GM23338 (cell line): Measurements from ENCODE around the gene HIPK1. TPM values are rescaled to one million over a fixed set of nuclear protein-coding genes. Genes with fewer than 3 reads are reported as not detected.

ENCODE experiments used
- ATAC-seq: fragments of 200-7000 bp; cut with Tn5 transposase; 3 replicates; pipeline ENCODE4 v1.9.1; 2020
- DNase-seq: peaks from one replicate; pipeline ENCODE4 v3.0.0-alpha.2; 2015; ENCODE audit warnings: low spot score
- H2AFZ ChIP-seq: fragments of 200-600 bp; sonication (generic); 2 replicates; pipeline ENCODE4 v1.8.0; 2016; ENCODE audit warnings: antibody characterized with exemption, mild to moderate bottlenecking, moderate library complexity
- H3F3A ChIP-seq: fragments of 200-600 bp; sonication (generic); replicated peaks from 2 replicates; pipeline ENCODE4 v1.8.0; 2017; ENCODE audit warnings: antibody characterized with exemption, mixed run types, low read depth
- H3K27ac ChIP-seq: fragments of 200-600 bp; sonication (generic); 2 replicates; pipeline ENCODE4 v1.6.1; 2016; ENCODE audit warnings: low read depth
- H3K27me3 ChIP-seq: fragments of 200-600 bp; sonication (generic); 2 replicates; pipeline ENCODE4 v1.8.0; 2016; ENCODE audit warnings: mild to moderate bottlenecking, mixed run types, moderate library complexity; ENCODE audit not compliant: insufficient read depth
- H3K36me3 ChIP-seq: fragments of 200-600 bp; sonication (generic); 2 replicates; pipeline ENCODE4 v1.8.0; 2016; ENCODE audit warnings: mild to moderate bottlenecking; ENCODE audit not compliant: insufficient read depth
- H3K4me1 ChIP-seq: fragments of 200-600 bp; sonication (generic); 2 replicates; pipeline ENCODE4 v1.8.0; 2016; ENCODE audit warnings: mild to moderate bottlenecking, moderate library complexity; ENCODE audit not compliant: insufficient read depth
- H3K4me2 ChIP-seq: fragments of 200-600 bp; sonication (generic); 2 replicates; pipeline ENCODE4 v1.7.1; 2017; ENCODE audit warnings: mixed run types
- H3K4me3 ChIP-seq: fragments of 200-600 bp; sonication (generic); 2 replicates; pipeline ENCODE4 v1.6.1; 2016; ENCODE audit warnings: mixed run types
- H3K79me2 ChIP-seq: fragments of 200-600 bp; sonication (generic); replicated peaks from 2 replicates; pipeline ENCODE4 v1.8.0; 2017; ENCODE audit warnings: mild to moderate bottlenecking; ENCODE audit not compliant: insufficient read depth
- H3K9me2 ChIP-seq: fragments of 200-600 bp; sonication (generic); 2 replicates; pipeline ENCODE4 v1.8.0; 2017; ENCODE audit not compliant: insufficient read depth
- H4K20me1 ChIP-seq: fragments of 200-600 bp; sonication (generic); replicated peaks from 2 replicates; pipeline ENCODE4 v1.8.0; 2017; ENCODE audit warnings: mild to moderate bottlenecking; ENCODE audit not compliant: insufficient read depth
- H3K27ac Mint-ChIP-seq: 2 replicates; pipeline ENCODE4 v1.8.0; 2020; ENCODE audit warnings: inconsistent platforms, mild to moderate bottlenecking, moderate library complexity, mixed read lengths
- H3K27me3 Mint-ChIP-seq: 3 replicates; pipeline ENCODE4 v1.8.0; 2022; ENCODE audit warnings: low read depth, mild to moderate bottlenecking, moderate library complexity, mixed read lengths, inconsistent platforms; ENCODE audit not compliant: insufficient read depth, poor library complexity
- H3K36me3 Mint-ChIP-seq: 3 replicates; pipeline ENCODE4 v1.8.0; 2021; ENCODE audit warnings: low read depth, mild to moderate bottlenecking, inconsistent platforms, moderate library complexity, mixed read lengths
- H3K4me1 Mint-ChIP-seq: 3 replicates; pipeline ENCODE4 v1.8.0; 2020; ENCODE audit warnings: mild to moderate bottlenecking, inconsistent platforms, mixed read lengths
- H3K4me3 Mint-ChIP-seq: 3 replicates; pipeline ENCODE4 v1.8.0; 2021; ENCODE audit warnings: moderate library complexity, mild to moderate bottlenecking, inconsistent platforms, mixed read lengths
- H3K9me3 Mint-ChIP-seq: 3 replicates; pipeline ENCODE4 v1.8.0; 2020; ENCODE audit warnings: moderate library complexity, mild to moderate bottlenecking, inconsistent platforms, mixed read lengths
- CREB1 ChIP-seq: fragments of 250-450 bp; sonication (Bioruptor Pico); IDR thresholded peaks from 2 replicates; pipeline ENCODE4 v1.5.0; 2020; ENCODE audit warnings: low read depth, mild to moderate bottlenecking, moderate library complexity
- CTCF ChIP-seq, 2 experiments: fragments of 200-600 bp in 1 of 2; sonication (generic) in 1 of 2; conservative IDR thresholded peaks; 2 replicates each; pipeline versions ENCODE4 v1.5.1 to v1.6.1; 2016 to 2017; ENCODE audit warnings: antibody characterized with exemption in 2 of 2, low read depth in 2 of 2, mild to moderate bottlenecking in 2 of 2, moderate library complexity in 1 of 2
- EZH2phosphoT487 ChIP-seq: fragments of 200-600 bp; sonication (generic); IDR thresholded peaks from one replicate; pipeline ENCODE4 v1.8.1; 2018; ENCODE audit warnings: antibody characterized with exemption; ENCODE audit not compliant: unreplicated experiment
- JUNB ChIP-seq: IDR thresholded peaks from one replicate; pipeline ENCODE4 v1.6.1; 2016; ENCODE audit warnings: antibody characterized with exemption; ENCODE audit not compliant: unreplicated experiment
- POLR2AphosphoS5 ChIP-seq: IDR thresholded peaks from 2 replicates; pipeline ENCODE4 v1.6.1; 2016; ENCODE audit warnings: antibody characterized with exemption, low read depth
- REST ChIP-seq: IDR thresholded peaks from one replicate; pipeline ENCODE4 v1.6.1; 2018; ENCODE audit warnings: antibody characterized with exemption; ENCODE audit not compliant: unreplicated experiment
- ZNF331 ChIP-seq: fragments of 250-450 bp; sonication (Bioruptor Pico); IDR thresholded peaks from 2 replicates; pipeline ENCODE4 v1.5.0; 2020; ENCODE audit warnings: low read depth, mild to moderate bottlenecking, moderate library complexity
- ZNF462 ChIP-seq: fragments of 250-450 bp; sonication (Bioruptor Pico); IDR thresholded peaks from 2 replicates; pipeline ENCODE4 v1.5.0; 2020; ENCODE audit warnings: mild to moderate bottlenecking, moderate library complexity
- polyA plus RNA-seq: library from polyadenylated mRNA; unstranded; fragments of >200 nt; fragmentation: Nextera tagmentation; extraction: Ambion mirVana; gene quantifications from 2 replicates; pipeline ENCODE4 v1.2.1, GENCODE V29; 2016
- total RNA-seq: library from RNA; depleted of rRNA; stranded (reverse); fragments of >200 nt; shearing (Covaris generic); gene quantifications from 2 replicates; pipeline ENCODE4 v1.2.3, GENCODE V29; 2014

Gene HIPK1
- total and polyA plus RNA-seq, 2 experiments from 2014 or later, result 14.3 to 47.5 TPM

GRCh38 chr1:114010433-114011184, 81.5 kb downstream of the HIPK1 start:
- Histone ChIP-seq H3F3A (0 out of 2 replicates have a peak, but pooled peaks cover 3% of the 10 kb centered on the region), H3K9me2 (peaks cover 13% of the 10 kb centered on the region; the same call in 1 of the 2 replicates), H4K20me1 (no peaks in the 10 kb centered on the region), H3K4me1 (peaks cover 20% of the 10 kb centered on the region), H3K27me3 (no peaks in the 10 kb centered on the region), H3K36me3 (no peaks in the 10 kb centered on the region), H2AFZ (peak overlapping the region; percentile 67; the same call in 1 of the 2 replicates), H3K27ac (no peak overlapping the region), H3K79me2 (no peaks in the 10 kb centered on the region), H3K4me2 (no peak overlapping the region; the same call in 1 of the 2 replicates), H3K4me3 (no peak overlapping the region)
- H3K4me1 Mint-ChIP-seq, result peaks cover 20% of the 10 kb centered on the region
- H3K27ac Mint-ChIP-seq, result no peak overlapping the region
- peaks cover 6% of the 10 kb centered on the region for H3K36me3 Mint-ChIP-seq
- H3K27me3 Mint-ChIP-seq, result peaks cover 2% of the 10 kb centered on the region
- no peak for TF ChIP-seq EZH2phosphoT487
- no peak for TF ChIP-seq REST
- no peak for TF ChIP-seq ZNF331 (CRISPR knock-in tag)
- no peak for TF ChIP-seq POLR2AphosphoS5
- no peak for TF ChIP-seq CTCF (conservative IDR thresholded peaks at IDR 0.05; ENCODE audit: low read depth in 2 of 2)
- no peak overlapping the region for H3K4me3 Mint-ChIP-seq
- DNase-seq, result peak; percentile 31
- 0 out of 3 replicates have a peak, but pooled peaks cover 3% of the 10 kb centered on the region for H3K9me3 Mint-ChIP-seq
- ATAC-seq, result peak; percentile 75

- Histone ChIP-seq H3K4me3 (no peak overlapping the region), H3K27ac (no peak overlapping the region), H3K9me2 (peaks cover 12% of the 10 kb centered on the region; the same call in 1 of the 2 replicates), H3K4me2 (no peak overlapping the region), H3K4me1 (peaks cover 20% of the 10 kb centered on the region), H3K36me3 (no peaks in the 10 kb centered on the region), H3K27me3 (no peaks in the 10 kb centered on the region), H4K20me1 (no peaks in the 10 kb centered on the region), H2AFZ (no peak overlapping the region), H3K79me2 (no peaks in the 10 kb centered on the region), H3F3A (0 out of 2 replicates have a peak, but pooled peaks cover 3% of the 10 kb centered on the region)
- Mint-ChIP-seq H3K27me3 (peaks cover 3% of the 10 kb centered on the region), H3K4me3 (no peak overlapping the region), H3K4me1 (peaks cover 18% of the 10 kb centered on the region), H3K36me3 (peaks cover 1% of the 10 kb centered on the region; the same call in 2 of the 3 replicates), H3K9me3 (no peaks in the 10 kb centered on the region), H3K27ac (no peak overlapping the region)
- no peak for ATAC-seq
- DNase-seq, result no peak
- TF ChIP-seq JUNB, result no peak
- no peak for TF ChIP-seq ZNF462
- TF ChIP-seq CREB1 (CRISPR knock-in tag), result no peak
- TF ChIP-seq ZNF331 (CRISPR knock-in tag), result no peak
These were observed 82.7 kb downstream of the HIPK1 start for GRCh38 chr1:114011796-114012195.
